OCI-M2 (cell line): ENCODE data around the gene EPRS1.
"Not testable (repeated sequence)": the region's sequence is repeated elsewhere in the genome, so short reads cannot be mapped to it uniquely, and the experiment has no call there.

Source experiments
- DNase-seq: peaks from one replicate; lab custom pipeline; 2025; ENCODE audit not compliant: unreplicated experiment; lab: John Stamatoyannopoulos, UW

The EPRS1 gene

DNA sequence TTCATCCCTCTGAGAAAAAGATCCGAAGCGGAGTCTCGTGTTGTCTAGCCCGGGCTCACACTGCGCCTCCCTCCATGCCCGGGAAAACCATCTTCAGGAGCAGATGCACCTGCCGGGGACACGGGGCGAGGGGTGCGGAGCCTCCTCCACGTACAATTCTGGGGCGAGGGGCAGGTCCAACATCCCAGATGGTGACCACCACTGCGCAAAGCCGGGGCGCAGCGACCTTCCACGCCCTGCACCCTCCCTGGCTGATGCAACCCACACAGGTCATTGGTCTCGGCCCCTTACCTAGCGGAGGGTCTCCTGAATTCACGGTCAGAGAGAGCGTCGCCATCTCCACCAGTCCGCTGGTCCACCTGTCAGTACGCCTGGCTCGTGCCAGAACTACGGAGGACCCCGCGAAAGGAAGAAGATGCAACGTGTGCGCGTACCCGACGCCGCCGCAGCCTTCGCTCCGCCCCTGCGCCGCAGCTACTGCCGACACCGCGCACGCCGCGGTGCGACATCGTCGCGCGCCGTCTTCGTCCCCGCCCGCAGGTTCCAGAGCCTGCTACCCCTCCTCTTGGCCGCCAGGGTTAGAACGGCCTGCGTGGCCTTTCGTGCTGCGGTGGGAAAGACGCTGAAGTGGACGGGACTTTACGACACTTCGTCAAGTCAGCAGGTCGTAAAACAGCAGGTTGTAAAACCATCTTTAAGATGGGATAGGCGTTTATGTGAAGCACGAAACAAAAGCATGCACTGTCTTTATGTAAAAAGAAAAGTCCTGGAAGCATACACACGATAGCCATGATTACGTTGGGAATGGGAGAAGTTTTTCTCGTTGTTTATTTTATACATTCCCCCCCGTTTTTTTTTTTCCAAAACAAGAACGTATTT lies at the start of gene EPRS1:
Gene EPRS1 (minus strand): TSS at position 454 of the 879 bp plus-strand sequence. CDS start 117 bp downstream, at position 337.
- no peak for DNase-seq

GRCh38 chr1:220094016-220094911 lies 48.0 kb upstream of the EPRS1 start, which contains the start of gene IARS2:
Gene IARS2, plus strand, starts transcription at chr1:220094132. Its CDS starts 85 bp downstream, at chr1:220094217.
- no peak for DNase-seq

- DNase-seq = peak; percentile 14
These were observed 47.2 kb upstream of the EPRS1 start for GRCh38 chr1:220093361-220094015.

DNA sequence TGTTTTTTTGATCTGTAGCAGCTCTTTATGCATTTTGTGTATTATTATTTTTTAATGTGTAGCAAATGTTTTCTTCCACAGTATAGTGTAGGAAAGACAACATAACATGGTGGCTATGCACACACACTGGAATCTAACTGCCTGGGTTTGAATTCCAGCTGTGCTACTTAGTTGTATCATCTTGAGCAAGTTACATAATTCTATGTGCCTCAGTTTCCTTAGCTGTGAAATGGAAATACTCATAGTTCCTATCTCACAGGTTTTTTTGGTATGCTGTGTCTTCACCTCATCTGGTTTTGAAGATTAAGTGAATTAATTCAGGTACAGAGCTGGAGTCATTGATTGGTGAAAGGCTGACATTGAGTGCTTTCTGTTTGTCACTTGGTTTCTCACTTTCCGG lies 46.4 kb upstream of the EPRS1 start:
- no peak for DNase-seq

DNA sequence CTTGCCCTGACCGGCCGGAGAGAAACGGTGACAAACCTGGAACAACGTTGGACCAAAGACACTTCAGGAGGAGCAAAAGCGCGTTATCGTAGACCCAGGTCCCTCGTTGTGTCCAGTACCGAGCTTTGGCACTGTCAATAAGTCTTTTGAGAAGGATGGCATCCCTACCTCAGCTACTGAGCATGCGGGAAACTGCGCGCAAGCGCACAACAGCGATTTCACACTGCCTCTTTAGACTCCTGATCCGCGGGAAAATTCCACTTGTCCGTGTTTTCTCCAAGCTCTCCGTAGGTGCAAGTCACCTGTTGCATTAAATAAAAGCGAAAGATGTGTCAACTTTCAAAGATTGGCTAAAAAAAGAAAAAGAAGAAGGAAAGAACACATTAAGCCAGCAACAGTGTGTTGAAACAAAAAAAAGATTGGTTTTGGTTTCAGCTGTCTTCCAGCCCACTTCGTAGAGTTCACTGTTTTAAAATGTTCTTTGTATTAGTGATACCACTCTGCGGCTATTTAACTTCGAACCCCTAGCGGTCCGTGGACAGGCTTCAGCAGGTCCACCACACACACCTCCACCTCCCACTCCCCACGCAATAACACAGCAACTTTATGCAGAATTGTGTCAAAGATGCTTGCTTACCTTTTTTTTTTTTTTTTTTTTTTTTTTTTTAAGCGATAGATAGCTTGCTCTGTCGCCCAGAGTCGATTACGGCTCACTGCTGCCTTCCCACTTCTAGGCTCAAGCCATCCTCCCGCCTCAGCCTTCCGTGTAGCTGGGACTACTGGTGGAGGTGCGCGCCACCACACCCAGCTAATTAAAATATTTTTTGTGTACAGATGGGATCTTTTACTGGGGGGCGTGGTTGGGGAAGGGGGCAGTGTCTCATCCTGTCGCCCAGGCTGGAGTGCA lies 43.6 kb upstream of the EPRS1 start, which contains the start of gene BPNT1:
Gene BPNT1 (minus strand): TSS at position 139 of the 907 bp plus-strand sequence. CDS start 9,942 bp downstream, outside the sequence.
- DNase-seq = peak; percentile 75

DNA sequence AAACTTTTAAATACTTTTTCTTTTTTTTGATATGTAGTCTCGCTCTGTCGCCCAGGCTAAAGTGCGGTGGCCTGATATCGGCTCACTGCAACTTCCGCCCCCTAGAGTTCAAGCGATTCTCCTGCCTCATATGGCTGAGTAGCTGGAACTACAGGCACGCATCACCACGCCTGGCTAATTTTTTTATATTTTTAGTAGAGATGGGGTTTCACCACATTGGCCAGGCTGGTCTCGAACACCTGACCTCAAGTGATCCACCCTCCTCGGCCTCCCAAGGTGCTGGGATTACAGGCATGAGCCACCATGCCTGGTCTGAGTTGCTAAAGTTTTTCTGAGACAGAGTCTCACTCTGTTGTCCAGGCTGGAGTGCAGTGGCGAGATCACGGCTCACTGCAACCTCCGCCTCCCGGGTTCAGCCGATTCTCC lies 40.0 kb upstream of the EPRS1 start:
- DNase-seq = not testable (repeated sequence)

DNA sequence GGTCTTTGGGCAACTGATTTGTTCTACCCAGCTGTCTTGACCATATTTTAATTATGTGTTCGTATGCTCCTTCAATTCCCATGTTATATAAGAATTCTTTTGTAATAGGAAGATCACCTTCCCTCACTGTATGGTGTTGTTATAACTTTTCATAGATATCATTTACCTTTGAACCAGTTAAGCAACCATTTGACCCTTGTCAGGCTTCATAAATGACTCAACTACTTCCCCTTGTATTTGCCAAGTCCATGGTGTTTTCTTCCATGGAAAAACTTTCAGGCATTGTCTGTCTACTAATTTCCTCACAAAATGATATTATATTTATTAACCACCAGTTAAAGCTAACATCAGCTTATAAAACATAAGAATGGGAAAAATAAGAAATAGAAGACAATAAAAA lies 38.2 kb upstream of the EPRS1 start:
- no peak for DNase-seq

GRCh38 chr1:220077887-220078286 lies 31.6 kb upstream of the EPRS1 start:
- DNase-seq = no peak

- no peak for DNase-seq
These were observed 30.8 kb upstream of the EPRS1 start for GRCh38 chr1:220076861-220077762.

GRCh38 chr1:220067269-220068204 lies 21.2 kb upstream of the EPRS1 start:
- DNase-seq = no peak

DNA sequence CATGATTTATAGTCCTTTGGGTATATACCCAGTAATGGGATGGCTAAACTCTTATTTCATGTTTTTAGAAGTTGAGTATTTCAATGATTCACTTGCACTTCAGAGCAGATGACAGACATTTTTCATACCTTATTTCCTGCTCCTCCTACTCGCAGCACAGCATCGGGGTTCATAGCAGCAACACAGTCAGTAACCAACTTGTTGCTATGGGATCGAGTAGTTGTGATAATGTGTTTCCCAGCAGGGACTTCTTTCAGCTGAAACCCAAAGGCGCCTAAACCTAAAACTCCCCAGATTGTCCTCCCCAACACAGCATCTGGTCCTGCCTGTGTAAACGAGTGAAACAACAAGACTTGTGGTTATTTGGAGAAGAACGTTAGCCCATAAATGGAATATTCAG lies 16.3 kb upstream of the EPRS1 start:
- DNase-seq = no peak

- DNase-seq = no peak
These were observed 14.6 kb upstream of the EPRS1 start for GRCh38 chr1:220060876-220061275.

DNA sequence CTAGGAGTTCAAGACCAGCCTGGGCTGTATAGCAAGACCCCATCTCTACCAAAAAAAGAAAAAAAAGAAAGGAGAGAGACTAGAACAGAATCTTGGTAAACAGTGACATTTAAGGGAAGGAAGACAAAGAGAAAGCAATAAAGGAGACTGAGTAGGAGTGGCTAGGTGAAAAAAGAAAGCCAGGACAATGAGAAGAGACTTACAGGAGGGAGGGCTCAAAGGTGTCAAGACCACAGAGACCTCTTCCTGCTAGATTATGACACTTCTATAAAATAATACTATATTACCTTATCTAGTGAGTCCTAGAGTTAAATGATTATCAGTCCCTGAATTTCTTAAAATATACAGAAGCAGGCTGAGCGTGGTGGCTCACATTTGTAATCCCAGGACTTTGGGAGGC lies 10.1 kb upstream of the EPRS1 start:
- no peak for DNase-seq

DNA sequence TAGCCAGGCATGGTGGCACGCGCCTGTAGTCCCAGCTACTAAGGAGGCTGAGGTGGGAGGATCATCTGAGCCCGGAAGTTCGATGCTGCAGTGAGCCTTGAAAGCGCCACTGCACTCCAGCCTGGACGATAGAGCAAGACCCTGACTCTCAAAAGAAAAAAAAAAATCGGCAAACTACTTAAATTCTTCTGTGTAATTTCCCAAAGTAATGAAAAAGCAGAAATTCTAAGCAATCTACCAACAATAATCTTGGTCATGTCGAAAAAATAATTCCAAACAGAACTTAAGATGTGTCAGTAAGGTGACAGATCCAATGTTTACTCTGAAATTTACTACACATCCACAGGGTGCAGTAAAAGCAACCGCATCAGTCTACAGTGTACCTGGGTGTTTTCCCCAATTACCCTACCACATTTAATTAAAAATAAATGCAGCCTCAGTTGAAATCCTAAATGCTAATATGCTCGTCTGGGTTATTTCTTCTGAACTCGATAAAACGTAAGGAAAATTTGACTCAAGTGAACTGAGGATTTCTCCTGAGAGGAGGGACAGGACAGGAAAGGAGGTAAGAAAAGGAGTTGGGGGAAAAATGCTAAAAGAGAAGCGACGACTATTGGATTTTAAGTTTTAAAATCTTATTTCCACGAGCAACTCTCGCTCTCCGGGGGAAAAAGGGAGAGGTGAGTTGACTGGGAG lies 801 bp downstream of the EPRS1 start:
- no peak for DNase-seq

GRCh38 chr1:220044678-220045355 lies 1.5 kb downstream of the EPRS1 start:
- DNase-seq = no peak

GRCh38 chr1:220043646-220044045 lies 2.7 kb downstream of the EPRS1 start:
- DNase-seq = no peak
